ENCODE data around the gene ZNF333. TPM values are rescaled to one million over a fixed set of nuclear protein-coding genes. Genes with fewer than 3 reads are reported as not detected.

The ZNF333 gene
- total RNA-seq, 2 donors from 2014 or later = 16.2 to 19.8 TPM

- H3K36me3 Mint-ChIP-seq (ENCODE audit: low read depth) = no peaks in the 10 kb centered on the region
- H3K9me3 Mint-ChIP-seq = peaks cover 28% of the 10 kb centered on the region
- no peaks in the 10 kb centered on the region for H3K4me1 ChIP-seq (ENCODE audit: control insufficient read depth, insufficient read depth, low read length)
- no peak for DNase-seq
- no peaks in the 10 kb centered on the region for H3K4me1 Mint-ChIP-seq
- H3K27me3 ChIP-seq (ENCODE audit: control insufficient read depth, insufficient read depth, low read length, poor library complexity, severe bottlenecking) = no peaks in the 10 kb centered on the region
- 50 to 63% methylated on average over 5 of the region's 5 CpGs for WGBS, 2 experiments (ENCODE audit: insufficient coverage in 1 of 2, insufficient read length in 1 of 2)
- H3K27ac Mint-ChIP-seq = no peak overlapping the region
- TF ChIP-seq, protein P1, sequence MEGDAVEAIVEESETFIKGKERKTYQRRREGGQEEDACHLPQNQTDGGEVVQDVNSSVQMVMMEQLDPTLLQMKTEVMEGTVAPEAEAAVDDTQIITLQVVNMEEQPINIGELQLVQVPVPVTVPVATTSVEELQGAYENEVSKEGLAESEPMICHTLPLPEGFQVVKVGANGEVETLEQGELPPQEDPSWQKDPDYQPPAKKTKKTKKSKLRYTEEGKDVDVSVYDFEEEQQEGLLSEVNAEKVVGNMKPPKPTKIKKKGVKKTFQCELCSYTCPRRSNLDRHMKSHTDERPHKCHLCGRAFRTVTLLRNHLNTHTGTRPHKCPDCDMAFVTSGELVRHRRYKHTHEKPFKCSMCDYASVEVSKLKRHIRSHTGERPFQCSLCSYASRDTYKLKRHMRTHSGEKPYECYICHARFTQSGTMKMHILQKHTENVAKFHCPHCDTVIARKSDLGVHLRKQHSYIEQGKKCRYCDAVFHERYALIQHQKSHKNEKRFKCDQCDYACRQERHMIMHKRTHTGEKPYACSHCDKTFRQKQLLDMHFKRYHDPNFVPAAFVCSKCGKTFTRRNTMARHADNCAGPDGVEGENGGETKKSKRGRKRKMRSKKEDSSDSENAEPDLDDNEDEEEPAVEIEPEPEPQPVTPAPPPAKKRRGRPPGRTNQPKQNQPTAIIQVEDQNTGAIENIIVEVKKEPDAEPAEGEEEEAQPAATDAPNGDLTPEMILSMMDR (conservative IDR thresholded peaks at IDR 0.05) = no peak
- no peak overlapping the region for H3K4me3 Mint-ChIP-seq
- no peak overlapping the region for H3K27ac ChIP-seq (ENCODE audit: low read depth, low read length)
- H3K4me3 ChIP-seq (ENCODE audit: low read length) = no peak overlapping the region
- H3K9ac ChIP-seq (ENCODE audit: extremely low read depth, low read length, poor library complexity, severe bottlenecking) = no peak overlapping the region
- H3K27me3 Mint-ChIP-seq (ENCODE audit: insufficient read depth) = no peaks in the 10 kb centered on the region
- no peaks in the 10 kb centered on the region for H3K36me3 ChIP-seq (ENCODE audit: control insufficient read depth, insufficient read depth, low read length)
- peaks cover 14% of the 10 kb centered on the region for H3K9me3 ChIP-seq (ENCODE audit: control insufficient read depth, low read length)
Observed at GRCh38 chr19:14770136-14770535, 80.3 kb downstream of the ZNF333 start.

GRCh38 chr19:14770944-14771839, 81.3 kb downstream of the ZNF333 start:
- DNase-seq = no peak
- H3K27ac Mint-ChIP-seq = no peak overlapping the region
- H3K9me3 Mint-ChIP-seq = peaks cover 32% of the 10 kb centered on the region
- peaks cover 14% of the 10 kb centered on the region for H3K9me3 ChIP-seq (ENCODE audit: control insufficient read depth, low read length)
- TF ChIP-seq, protein P1 (conservative IDR thresholded peaks at IDR 0.05) = no peak
- 74 to 86% methylated on average over 7 to 11 of the region's 11 CpGs for WGBS, 2 experiments (ENCODE audit: insufficient coverage in 1 of 2, insufficient read length in 1 of 2)
- no peak overlapping the region for H3K4me3 Mint-ChIP-seq
- no peaks in the 10 kb centered on the region for H3K4me1 Mint-ChIP-seq
- H3K36me3 ChIP-seq (ENCODE audit: control insufficient read depth, insufficient read depth, low read length) = no peaks in the 10 kb centered on the region
- no peak overlapping the region for H3K4me3 ChIP-seq (ENCODE audit: low read length)
- no peak overlapping the region for H3K27ac ChIP-seq (ENCODE audit: low read depth, low read length)
- peaks cover 8% of the 10 kb centered on the region for H3K27me3 Mint-ChIP-seq (ENCODE audit: insufficient read depth)
- no peaks in the 10 kb centered on the region for H3K36me3 Mint-ChIP-seq (ENCODE audit: low read depth)
- H3K9ac ChIP-seq (ENCODE audit: extremely low read depth, low read length, poor library complexity, severe bottlenecking) = no peak overlapping the region
- no peaks in the 10 kb centered on the region for H3K27me3 ChIP-seq (ENCODE audit: control insufficient read depth, insufficient read depth, low read length, poor library complexity, severe bottlenecking)
- H3K4me1 ChIP-seq (ENCODE audit: control insufficient read depth, insufficient read depth, low read length) = no peaks in the 10 kb centered on the region

GRCh38 chr19:14772467-14772866, 82.6 kb downstream of the ZNF333 start:
- Histone ChIP-seq H3K4me3 (ENCODE audit: low read length) (no peak overlapping the region), H3K9ac (ENCODE audit: extremely low read depth, low read length, poor library complexity, severe bottlenecking) (no peak overlapping the region), H3K9me3 (ENCODE audit: control insufficient read depth, low read length) (peaks cover 14% of the 10 kb centered on the region), H3K27me3 (ENCODE audit: control insufficient read depth, insufficient read depth, low read length, poor library complexity, severe bottlenecking) (no peaks in the 10 kb centered on the region), H3K36me3 (ENCODE audit: control insufficient read depth, insufficient read depth, low read length) (no peaks in the 10 kb centered on the region), H3K4me1 (ENCODE audit: control insufficient read depth, insufficient read depth, low read length) (no peaks in the 10 kb centered on the region), H3K27ac (ENCODE audit: low read depth, low read length) (no peak overlapping the region)
- Mint-ChIP-seq H3K4me1 (no peaks in the 10 kb centered on the region), H3K4me3 (no peak overlapping the region), H3K9me3 (peaks cover 32% of the 10 kb centered on the region), H3K27ac (no peak overlapping the region), H3K36me3 (ENCODE audit: low read depth) (no peaks in the 10 kb centered on the region), H3K27me3 (ENCODE audit: insufficient read depth) (peaks cover 17% of the 10 kb centered on the region)
- whole genome bisulfite sequencing, 2 experiments (ENCODE audit: insufficient coverage in 1 of 2, insufficient read length in 1 of 2) = 62 to 77% methylated on average over 3 to 8 of the region's 8 CpGs
- DNase-seq = no peak
- TF ChIP-seq, protein P1 (conservative IDR thresholded peaks at IDR 0.05) = no peak
